ENCODE measurements around the gene CRACDL.

CRACDL gene

DNA sequence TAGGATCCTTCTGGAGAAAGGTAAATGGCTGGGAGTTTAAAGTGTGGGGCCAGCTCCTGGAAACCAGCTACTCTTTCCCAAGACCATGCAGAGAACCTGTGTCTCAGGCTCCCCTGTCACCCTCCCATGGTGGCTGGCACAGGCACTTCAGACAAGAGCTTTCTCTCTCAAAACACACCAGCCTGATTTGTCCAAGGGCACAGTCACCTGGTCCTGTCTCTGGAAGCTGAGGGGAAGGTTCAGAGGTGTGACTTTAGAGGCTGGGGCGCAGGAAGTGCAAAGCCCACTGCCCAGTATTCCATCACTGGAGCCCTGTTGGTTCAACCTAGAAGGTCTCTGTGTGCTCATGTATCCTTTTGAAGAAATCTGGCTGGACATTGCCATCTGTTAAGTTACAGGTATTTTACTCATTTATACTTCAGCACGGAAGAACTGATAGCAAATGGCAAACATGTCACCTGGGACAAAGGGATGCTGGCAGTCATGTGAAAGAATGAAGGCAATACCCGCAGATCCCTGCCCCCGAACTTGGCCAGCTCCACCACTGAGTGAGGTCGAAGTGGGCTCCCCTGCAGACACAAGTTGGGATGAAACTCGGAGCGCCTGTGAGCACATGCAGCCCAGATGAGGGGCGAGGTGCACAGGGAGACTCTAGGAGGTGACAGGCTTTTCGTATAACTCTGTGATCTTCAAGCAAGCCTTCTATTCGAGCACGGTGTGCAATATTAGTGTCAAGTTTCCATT is 108.2 kb downstream of the CRACDL start:
- Histone ChIP-seq H3K27me3 (ENCODE audit: control insufficient read depth in 1 of 2, insufficient read depth in 2 of 2, low read length in 2 of 2) (no peaks in the 10 kb centered on the region), H3K9ac (ENCODE audit: low read depth in 1 of 2, low read length in 2 of 2) (no peak overlapping the region), H3K36me3 (ENCODE audit: control insufficient read depth in 1 of 2, insufficient read depth in 2 of 2, low read length in 2 of 2) (peaks cover 0 to 11% of the 10 kb centered on the region in 2 donors), H3K4me3 (ENCODE audit: low read depth in 1 of 2, low read length in 2 of 2) (no peak overlapping the region), H3K27ac (ENCODE audit: low read depth, low read length) (no peak overlapping the region), H3K4me1 (ENCODE audit: control insufficient read depth in 1 of 2, insufficient read depth in 2 of 2, low read length in 2 of 2) (peaks cover 5 to 23% of the 10 kb centered on the region in 2 donors), H3K9me3 (ENCODE audit: control insufficient read depth in 1 of 2, low read length in 2 of 2) (no peaks in the 10 kb centered on the region)

DNA sequence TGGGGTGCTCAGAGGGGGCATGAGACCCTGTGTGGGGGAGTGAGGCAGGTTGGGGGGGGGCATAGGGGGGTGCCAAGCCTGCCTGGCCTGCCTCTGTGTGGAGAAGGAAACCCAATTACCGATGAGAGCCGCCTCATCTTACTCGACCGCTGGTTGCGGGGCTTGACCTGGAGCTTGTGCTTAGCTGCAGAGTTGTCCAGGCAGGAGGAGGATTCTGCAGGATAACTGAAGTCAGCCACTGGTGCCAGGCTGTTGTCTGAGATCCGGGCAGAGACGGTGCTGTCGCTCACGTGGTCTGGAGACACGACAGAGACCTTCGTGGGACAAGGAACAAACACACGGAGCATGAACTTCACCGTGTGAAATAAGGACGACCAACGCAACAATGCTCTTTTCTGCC is 109.2 kb downstream of the CRACDL start:
- peaks cover 5 to 23% of the 10 kb centered on the region in 2 donors for H3K4me1 ChIP-seq (ENCODE audit: control insufficient read depth in 1 of 2, insufficient read depth in 2 of 2, low read length in 2 of 2)
- H3K4me3 ChIP-seq (ENCODE audit: low read depth in 1 of 2, low read length in 2 of 2): no peak overlapping the region
- H3K36me3 ChIP-seq (ENCODE audit: control insufficient read depth in 1 of 2, insufficient read depth in 2 of 2, low read length in 2 of 2): peaks cover 0 to 11% of the 10 kb centered on the region in 2 donors
- no peaks in the 10 kb centered on the region for H3K27me3 ChIP-seq (ENCODE audit: control insufficient read depth in 1 of 2, insufficient read depth in 2 of 2, low read length in 2 of 2)
- no peak overlapping the region for H3K9ac ChIP-seq (ENCODE audit: low read depth in 1 of 2, low read length in 2 of 2)
- no peak overlapping the region for H3K27ac ChIP-seq (ENCODE audit: low read depth, low read length)
- H3K9me3 ChIP-seq (ENCODE audit: control insufficient read depth in 1 of 2, low read length in 2 of 2): no peaks in the 10 kb centered on the region

DNA sequence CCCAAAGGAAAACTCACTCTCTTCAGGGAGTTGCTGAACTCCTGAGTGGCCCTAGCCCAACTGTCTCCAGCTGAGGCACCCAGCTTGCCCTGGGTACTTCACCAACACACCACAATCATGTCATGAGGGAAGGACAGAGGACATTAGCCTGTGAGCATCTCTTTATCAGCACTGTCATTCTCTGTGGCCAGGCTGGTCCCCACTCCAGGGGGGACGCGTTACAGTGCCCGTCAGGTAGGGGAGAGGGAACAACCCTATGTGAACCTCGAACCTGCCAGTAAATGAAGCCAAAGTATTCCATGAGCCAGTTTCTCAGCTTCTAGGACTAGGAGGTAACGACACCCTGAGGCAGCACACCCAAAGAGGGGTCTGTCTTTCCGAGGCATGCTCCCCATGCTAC is 110.2 kb downstream of the CRACDL start:
- Histone ChIP-seq H3K27me3 (ENCODE audit: control insufficient read depth in 1 of 2, insufficient read depth in 2 of 2, low read length in 2 of 2) (no peaks in the 10 kb centered on the region), H3K9me3 (ENCODE audit: control insufficient read depth in 1 of 2, low read length in 2 of 2) (no peaks in the 10 kb centered on the region), H3K36me3 (ENCODE audit: control insufficient read depth in 1 of 2, insufficient read depth in 2 of 2, low read length in 2 of 2) (peaks cover 0 to 11% of the 10 kb centered on the region in 2 donors), H3K4me1 (ENCODE audit: control insufficient read depth in 1 of 2, insufficient read depth in 2 of 2, low read length in 2 of 2) (peaks cover 5 to 23% of the 10 kb centered on the region in 2 donors), H3K4me3 (ENCODE audit: low read depth in 1 of 2, low read length in 2 of 2) (no peak overlapping the region), H3K27ac (ENCODE audit: low read depth, low read length) (no peak overlapping the region), H3K9ac (ENCODE audit: low read depth in 1 of 2, low read length in 2 of 2) (no peak overlapping the region)

DNA sequence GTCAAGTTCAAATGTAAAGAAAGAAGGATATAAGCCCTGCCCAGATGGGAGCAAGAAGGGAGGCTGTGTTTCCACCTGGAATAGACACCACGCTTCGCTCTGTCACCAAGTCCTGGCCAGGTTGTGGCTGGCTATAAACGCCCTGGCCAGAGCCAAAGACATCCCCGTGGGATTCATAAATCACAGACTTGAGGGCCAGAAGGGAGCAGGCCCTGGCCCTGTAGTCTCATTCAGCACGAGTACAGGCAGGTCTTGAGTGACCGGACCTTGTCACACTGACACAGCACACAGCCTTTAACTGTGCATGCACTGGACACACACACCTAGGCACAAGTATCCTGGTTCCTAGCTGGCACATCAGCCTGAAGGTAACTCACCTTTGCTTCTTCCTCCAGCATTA is 110.6 kb downstream of the CRACDL start:
- H3K27me3 ChIP-seq (ENCODE audit: control insufficient read depth in 1 of 2, insufficient read depth in 2 of 2, low read length in 2 of 2): no peaks in the 10 kb centered on the region
- peaks cover 5 to 23% of the 10 kb centered on the region in 2 donors for H3K4me1 ChIP-seq (ENCODE audit: control insufficient read depth in 1 of 2, insufficient read depth in 2 of 2, low read length in 2 of 2)

DNA sequence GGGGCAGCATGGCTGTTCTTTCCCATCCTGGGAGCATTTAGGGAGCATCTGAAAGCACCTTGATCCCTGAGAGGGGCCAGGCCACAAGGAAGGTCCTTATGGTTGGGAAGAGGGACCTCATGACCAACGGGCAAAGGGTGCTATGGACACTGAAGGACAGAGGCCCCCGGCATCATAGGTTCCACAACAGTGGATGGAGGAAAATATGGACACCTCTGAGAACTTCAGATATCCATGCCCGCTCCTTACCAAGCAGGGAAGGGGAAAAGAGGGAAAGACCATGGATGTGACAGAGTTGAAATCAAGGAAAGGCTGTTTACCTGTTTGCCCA is 111.0 kb downstream of the CRACDL start:
- Histone ChIP-seq H3K9me3 (ENCODE audit: control insufficient read depth in 1 of 2, low read length in 2 of 2) (no peaks in the 10 kb centered on the region), H3K4me1 (ENCODE audit: control insufficient read depth in 1 of 2, insufficient read depth in 2 of 2, low read length in 2 of 2) (peaks cover 5 to 23% of the 10 kb centered on the region in 2 donors), H3K4me3 (ENCODE audit: low read depth in 1 of 2, low read length in 2 of 2) (no peak overlapping the region), H3K27ac (ENCODE audit: low read depth, low read length) (no peak overlapping the region), H3K36me3 (ENCODE audit: control insufficient read depth in 1 of 2, insufficient read depth in 2 of 2, low read length in 2 of 2) (peaks cover 0 to 11% of the 10 kb centered on the region in 2 donors), H3K27me3 (ENCODE audit: control insufficient read depth in 1 of 2, insufficient read depth in 2 of 2, low read length in 2 of 2) (no peaks in the 10 kb centered on the region), H3K9ac (ENCODE audit: low read depth in 1 of 2, low read length in 2 of 2) (no peak overlapping the region)

More for the DNA sequence above, 110.6 kb downstream of the CRACDL start:
- Histone ChIP-seq H3K36me3 (ENCODE audit: control insufficient read depth in 1 of 2, insufficient read depth in 2 of 2, low read length in 2 of 2) (peaks cover 0 to 11% of the 10 kb centered on the region in 2 donors), H3K4me3 (ENCODE audit: low read depth in 1 of 2, low read length in 2 of 2) (no peak overlapping the region), H3K27ac (ENCODE audit: low read depth, low read length) (no peak overlapping the region), H3K9me3 (ENCODE audit: control insufficient read depth in 1 of 2, low read length in 2 of 2) (no peaks in the 10 kb centered on the region), H3K9ac (ENCODE audit: low read depth in 1 of 2, low read length in 2 of 2) (no peak overlapping the region)

DNA sequence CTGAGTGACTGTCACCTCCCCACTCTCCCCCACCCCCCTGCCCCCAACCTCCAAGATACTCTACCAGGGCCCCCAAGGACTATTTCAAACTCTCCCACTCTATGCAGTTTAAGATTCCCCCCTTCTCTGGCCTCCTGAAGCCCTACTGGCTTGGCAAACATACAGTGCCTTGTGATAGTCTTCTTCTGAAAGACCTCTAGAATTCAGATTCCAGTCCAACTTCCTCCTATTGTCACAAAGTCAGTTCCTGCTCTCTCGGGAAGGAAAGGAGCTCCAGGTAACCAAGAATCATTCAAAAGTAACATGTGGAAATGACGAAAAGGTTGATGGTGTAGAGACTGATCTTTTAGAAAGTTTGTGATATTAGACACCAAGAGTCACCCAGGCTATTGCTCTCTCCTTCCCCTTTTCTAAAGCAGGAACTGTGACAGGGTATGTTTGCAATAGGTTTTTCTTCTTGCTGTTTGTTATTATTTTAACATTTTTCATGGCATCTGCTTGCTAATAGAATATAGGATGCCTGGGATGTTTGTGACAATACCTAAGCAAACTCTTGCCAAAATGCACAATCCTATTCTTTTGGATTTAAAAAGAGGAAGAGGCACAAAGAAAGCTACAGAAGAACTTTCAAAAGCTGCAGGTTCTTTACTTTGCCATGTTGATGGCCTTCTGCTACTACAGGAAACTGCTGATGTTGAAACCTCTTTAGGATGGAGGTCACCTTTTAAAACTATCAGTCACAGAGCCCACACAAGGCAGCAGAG is 111.6 kb downstream of the CRACDL start:
- Histone ChIP-seq H3K27me3 (ENCODE audit: control insufficient read depth in 1 of 2, insufficient read depth in 2 of 2, low read length in 2 of 2) (no peaks in the 10 kb centered on the region), H3K9ac (ENCODE audit: low read depth in 1 of 2, low read length in 2 of 2) (no peak overlapping the region), H3K27ac (ENCODE audit: low read depth, low read length) (no peak overlapping the region), H3K4me3 (ENCODE audit: low read depth in 1 of 2, low read length in 2 of 2) (no peak overlapping the region), H3K36me3 (ENCODE audit: control insufficient read depth in 1 of 2, insufficient read depth in 2 of 2, low read length in 2 of 2) (peaks cover 0 to 11% of the 10 kb centered on the region in 2 donors), H3K9me3 (ENCODE audit: control insufficient read depth in 1 of 2, low read length in 2 of 2) (no peaks in the 10 kb centered on the region), H3K4me1 (ENCODE audit: control insufficient read depth in 1 of 2, insufficient read depth in 2 of 2, low read length in 2 of 2) (peaks cover 5 to 22% of the 10 kb centered on the region in 2 donors)

DNA sequence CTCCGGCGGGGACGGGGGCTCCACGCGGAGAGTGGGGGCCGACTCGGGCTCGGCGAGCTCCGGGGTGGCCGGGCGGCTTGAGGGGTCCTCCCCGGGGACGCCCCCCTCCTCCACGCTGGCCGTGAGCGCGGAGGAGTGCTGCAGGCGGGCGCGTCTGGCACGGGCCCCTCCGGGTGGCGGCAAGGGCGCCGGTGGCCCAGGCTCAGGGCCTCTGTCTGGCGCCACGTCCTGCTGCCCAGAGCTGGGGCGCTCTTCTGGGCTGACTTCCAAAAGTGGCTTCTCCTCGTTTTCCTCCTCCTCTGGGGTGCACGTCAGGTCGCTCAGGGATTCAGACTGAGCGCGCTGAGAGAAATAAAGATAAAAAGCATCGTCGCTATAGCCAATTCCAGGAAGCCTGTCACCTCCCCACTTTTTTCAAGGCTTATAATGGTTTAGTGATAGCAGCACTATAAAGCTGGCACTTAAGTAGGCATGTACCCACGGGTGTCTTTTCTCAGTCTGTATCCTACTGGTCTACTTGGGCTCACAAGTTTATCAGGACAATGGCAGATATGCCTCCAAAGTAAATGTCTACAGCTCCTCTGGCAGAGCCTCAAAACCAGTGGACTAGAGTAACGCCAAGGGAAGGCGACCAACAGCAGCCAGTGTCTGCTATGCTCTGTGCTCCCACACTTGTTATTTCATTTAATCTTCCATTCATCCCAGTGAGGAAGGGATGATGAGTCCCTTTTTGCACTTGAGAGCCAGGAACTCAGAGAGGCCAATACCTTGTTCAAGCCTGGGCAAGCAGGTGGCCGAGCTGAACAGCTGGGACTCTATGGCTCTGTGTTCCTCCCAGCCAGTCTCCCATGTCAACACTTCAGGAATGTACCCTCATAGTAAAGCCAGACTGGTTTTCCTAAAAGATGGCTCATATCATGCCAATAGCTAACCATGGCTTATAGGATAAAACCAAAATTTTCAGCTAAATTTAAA is 112.5 kb downstream of the CRACDL start:
- H3K9ac ChIP-seq (ENCODE audit: low read depth in 1 of 2, low read length in 2 of 2): peak overlapping the region; percentile 20 to 25
- peaks cover 0 to 18% of the 10 kb centered on the region in 2 donors for H3K4me1 ChIP-seq (ENCODE audit: control insufficient read depth in 1 of 2, insufficient read depth in 2 of 2, low read length in 2 of 2)
- H3K27me3 ChIP-seq (ENCODE audit: control insufficient read depth in 1 of 2, insufficient read depth in 2 of 2, low read length in 2 of 2): no peaks in the 10 kb centered on the region
- peaks cover 0 to 11% of the 10 kb centered on the region in 2 donors for H3K36me3 ChIP-seq (ENCODE audit: control insufficient read depth in 1 of 2, insufficient read depth in 2 of 2, low read length in 2 of 2)
- H3K9me3 ChIP-seq (ENCODE audit: control insufficient read depth in 1 of 2, low read length in 2 of 2): no peaks in the 10 kb centered on the region
- peak overlapping the region; percentile 46 for H3K27ac ChIP-seq (ENCODE audit: low read depth, low read length)
- H3K4me3 ChIP-seq (ENCODE audit: low read depth in 1 of 2, low read length in 2 of 2): peak overlapping the region; percentile 52 to 61

DNA sequence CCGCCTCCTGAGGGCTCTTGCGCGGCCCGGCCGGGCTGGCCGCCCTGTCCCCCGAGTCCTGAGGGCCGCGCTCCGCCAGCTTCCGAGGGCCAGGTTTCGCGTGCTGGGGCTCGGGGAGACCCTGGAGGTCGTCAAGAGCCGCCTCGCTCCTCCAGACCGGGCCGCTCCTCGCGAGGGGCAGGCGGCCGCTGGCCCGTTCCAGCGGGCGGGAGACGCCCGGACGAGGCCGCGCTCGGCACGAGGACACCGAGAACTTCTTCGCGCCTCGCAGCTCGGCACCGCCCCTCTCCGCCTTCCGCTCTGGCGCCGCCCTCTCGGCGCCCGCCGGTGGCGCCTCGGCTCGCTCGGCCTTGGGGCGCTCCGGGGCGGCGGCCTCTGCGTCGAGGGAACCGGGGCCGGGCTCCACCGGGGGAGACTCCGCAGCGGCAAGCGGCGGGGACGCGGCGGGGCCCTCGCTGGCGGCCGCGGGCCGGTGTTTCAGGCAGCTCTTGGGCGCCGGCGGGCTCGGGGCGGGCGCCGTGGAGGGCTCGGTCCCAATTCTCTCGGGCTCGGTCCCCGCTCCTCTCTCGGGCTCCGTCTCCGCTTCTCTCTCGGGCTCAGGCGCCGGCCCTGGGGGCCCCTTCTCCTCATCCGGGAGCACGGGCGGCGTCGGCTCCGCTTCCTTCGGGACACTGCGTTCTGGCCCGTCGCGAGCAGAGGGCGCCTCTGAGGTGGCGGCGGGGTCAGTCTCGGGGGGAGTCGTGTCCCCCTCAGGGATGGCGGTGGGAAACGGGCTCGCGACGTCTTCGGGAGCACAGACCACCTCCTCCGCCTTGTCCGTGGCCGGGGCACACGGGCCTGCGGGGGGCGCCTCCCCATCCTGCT is 113.5 kb downstream of the CRACDL start:
- Histone ChIP-seq H3K27me3 (ENCODE audit: control insufficient read depth in 1 of 2, insufficient read depth in 2 of 2, low read length in 2 of 2) (no peaks in the 10 kb centered on the region), H3K36me3 (ENCODE audit: control insufficient read depth in 1 of 2, insufficient read depth in 2 of 2, low read length in 2 of 2) (peaks cover 0 to 11% of the 10 kb centered on the region in 2 donors), H3K27ac (ENCODE audit: low read depth, low read length) (peak overlapping the region; percentile 46), H3K9ac (ENCODE audit: low read depth in 1 of 2, low read length in 2 of 2) (peak overlapping the region in 1 of 2 donors; percentile 20), H3K9me3 (ENCODE audit: control insufficient read depth in 1 of 2, low read length in 2 of 2) (no peaks in the 10 kb centered on the region), H3K4me1 (ENCODE audit: control insufficient read depth in 1 of 2, insufficient read depth in 2 of 2, low read length in 2 of 2) (peaks cover 0 to 18% of the 10 kb centered on the region in 2 donors), H3K4me3 (ENCODE audit: low read depth in 1 of 2, low read length in 2 of 2) (peak overlapping the region; percentile 52 to 61)

DNA sequence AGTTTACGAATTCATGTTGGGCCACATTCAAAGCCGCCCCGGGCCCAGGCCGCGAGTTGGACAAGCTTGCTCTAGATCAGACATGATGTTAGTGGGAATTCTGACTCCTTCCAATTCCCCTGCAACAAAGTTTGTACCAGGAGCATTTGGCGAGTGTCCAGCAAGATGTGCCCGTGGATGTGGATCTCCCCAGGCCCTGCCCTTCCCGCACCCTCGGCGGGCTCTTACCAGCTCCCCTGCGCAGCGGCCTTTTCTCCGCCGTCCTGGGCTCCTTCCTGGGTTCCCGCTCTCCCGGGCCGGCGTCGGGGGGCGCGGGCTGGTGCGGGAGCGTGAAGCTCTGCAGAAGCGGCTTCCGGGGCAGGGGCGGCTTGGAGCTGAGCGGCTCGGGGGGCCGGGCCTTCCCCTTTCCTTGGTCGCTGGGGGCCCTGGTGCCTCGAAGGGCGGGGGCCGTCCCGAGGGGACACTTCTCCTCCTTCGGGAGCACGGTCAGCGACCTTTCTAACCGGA is 114.3 kb downstream of the CRACDL start:
- peaks cover 0 to 18% of the 10 kb centered on the region in 2 donors for H3K4me1 ChIP-seq (ENCODE audit: control insufficient read depth in 1 of 2, insufficient read depth in 2 of 2, low read length in 2 of 2)
- no peaks in the 10 kb centered on the region for H3K27me3 ChIP-seq (ENCODE audit: control insufficient read depth in 1 of 2, insufficient read depth in 2 of 2, low read length in 2 of 2)
- H3K36me3 ChIP-seq (ENCODE audit: control insufficient read depth in 1 of 2, insufficient read depth in 2 of 2, low read length in 2 of 2): peaks cover 0 to 11% of the 10 kb centered on the region in 2 donors
- no peak overlapping the region for H3K9ac ChIP-seq (ENCODE audit: low read depth in 1 of 2, low read length in 2 of 2)
- no peaks in the 10 kb centered on the region for H3K9me3 ChIP-seq (ENCODE audit: control insufficient read depth in 1 of 2, low read length in 2 of 2)
- no peak overlapping the region for H3K4me3 ChIP-seq (ENCODE audit: low read depth in 1 of 2, low read length in 2 of 2)
- no peak overlapping the region for H3K27ac ChIP-seq (ENCODE audit: low read depth, low read length)
